ENCODE measurements around the gene SNX18.
"Not testable (repeated sequence)": the region's sequence is repeated elsewhere in the genome, so short reads cannot be mapped to it uniquely, and the experiment has no call there.

SNX18 gene, protein sequence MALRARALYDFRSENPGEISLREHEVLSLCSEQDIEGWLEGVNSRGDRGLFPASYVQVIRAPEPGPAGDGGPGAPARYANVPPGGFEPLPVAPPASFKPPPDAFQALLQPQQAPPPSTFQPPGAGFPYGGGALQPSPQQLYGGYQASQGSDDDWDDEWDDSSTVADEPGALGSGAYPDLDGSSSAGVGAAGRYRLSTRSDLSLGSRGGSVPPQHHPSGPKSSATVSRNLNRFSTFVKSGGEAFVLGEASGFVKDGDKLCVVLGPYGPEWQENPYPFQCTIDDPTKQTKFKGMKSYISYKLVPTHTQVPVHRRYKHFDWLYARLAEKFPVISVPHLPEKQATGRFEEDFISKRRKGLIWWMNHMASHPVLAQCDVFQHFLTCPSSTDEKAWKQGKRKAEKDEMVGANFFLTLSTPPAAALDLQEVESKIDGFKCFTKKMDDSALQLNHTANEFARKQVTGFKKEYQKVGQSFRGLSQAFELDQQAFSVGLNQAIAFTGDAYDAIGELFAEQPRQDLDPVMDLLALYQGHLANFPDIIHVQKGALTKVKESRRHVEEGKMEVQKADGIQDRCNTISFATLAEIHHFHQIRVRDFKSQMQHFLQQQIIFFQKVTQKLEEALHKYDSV

DNA sequence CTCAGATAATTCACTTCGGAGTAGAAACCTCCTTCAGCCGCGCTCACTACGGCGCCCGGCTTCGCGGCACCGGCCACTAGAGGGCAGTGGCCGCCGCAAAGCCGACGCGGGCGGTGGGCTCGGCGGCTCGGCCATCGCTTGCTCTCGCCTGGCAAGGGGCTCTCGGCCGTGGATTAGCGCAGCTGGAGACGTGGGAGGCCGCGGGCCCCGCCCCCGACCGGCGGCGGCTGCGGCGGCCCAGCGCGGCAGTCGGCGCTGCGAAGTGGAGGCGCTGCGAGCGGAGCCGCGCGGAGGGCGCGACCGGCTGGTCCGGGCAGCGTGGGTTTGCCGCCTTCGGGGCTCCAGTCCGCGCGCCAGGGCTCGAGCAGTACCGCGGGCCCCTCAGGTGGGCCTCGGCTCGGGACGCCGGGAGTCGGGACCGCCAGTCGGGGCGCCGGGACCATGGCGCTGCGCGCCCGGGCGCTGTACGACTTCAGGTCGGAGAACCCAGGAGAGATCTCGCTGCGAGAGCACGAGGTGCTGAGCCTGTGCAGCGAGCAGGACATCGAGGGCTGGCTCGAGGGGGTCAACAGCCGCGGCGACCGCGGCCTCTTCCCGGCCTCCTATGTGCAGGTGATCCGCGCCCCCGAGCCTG lies at the start of gene SNX18:
SNX18 (plus strand) TSS at position 248 of the 634 bp plus-strand sequence; CDS start at position 442, 194 bp downstream.
- DNase-seq (ENCODE audit: low spot score): peak; percentile 95

- DNase-seq (ENCODE audit: low spot score): no peak
Measured at GRCh38 chr5:54469622-54470021, 47.9 kb upstream of the SNX18 start.

DNA sequence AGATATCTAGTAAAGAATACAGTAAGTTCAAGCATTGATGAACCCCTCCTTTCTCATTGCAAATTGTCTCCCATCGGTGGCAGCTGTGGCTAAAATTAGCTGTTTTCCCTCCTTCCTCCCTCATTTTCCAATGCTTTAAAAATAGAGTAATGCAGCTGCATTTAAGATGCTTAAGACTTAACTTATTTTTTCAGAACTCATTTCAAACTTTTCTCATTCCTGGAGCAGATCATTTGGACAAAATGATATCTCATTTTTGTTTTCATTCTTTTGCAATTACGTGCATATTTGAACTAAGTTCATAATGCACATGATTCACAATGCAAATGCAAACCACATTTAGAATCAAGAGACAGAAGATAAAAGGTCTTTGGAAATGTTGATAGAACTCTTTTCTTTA lies 47.4 kb upstream of the SNX18 start:
- DNase-seq (ENCODE audit: low spot score): no peak

- no peak for DNase-seq (ENCODE audit: low spot score)
Measured at GRCh38 chr5:54470677-54471076, 46.9 kb upstream of the SNX18 start.

DNA sequence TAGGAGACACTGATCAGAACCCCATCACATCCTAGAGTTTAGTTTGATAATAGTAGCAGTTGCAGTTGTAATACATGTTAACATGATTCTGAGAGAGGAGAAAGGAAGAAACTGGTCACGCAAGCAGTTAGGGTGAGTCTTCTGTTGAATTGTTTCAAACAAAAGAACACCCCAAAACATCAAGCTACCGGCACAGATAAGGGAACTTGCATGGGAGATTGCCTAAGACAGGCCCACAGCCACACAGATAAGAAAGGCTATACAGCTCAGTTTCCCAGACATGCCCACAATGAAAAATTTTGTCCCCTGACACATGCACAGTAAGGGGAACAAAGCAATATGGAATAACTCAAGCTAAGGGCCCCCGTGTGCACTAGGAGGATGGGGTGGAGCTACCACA lies 46.2 kb upstream of the SNX18 start:
- DNase-seq (ENCODE audit: low spot score): no peak

GRCh38 chr5:54476682-54477081 lies 40.9 kb upstream of the SNX18 start:
- no peak for DNase-seq (ENCODE audit: low spot score)

GRCh38 chr5:54477941-54478478 lies 39.5 kb upstream of the SNX18 start:
- DNase-seq (ENCODE audit: low spot score): no peak

DNA sequence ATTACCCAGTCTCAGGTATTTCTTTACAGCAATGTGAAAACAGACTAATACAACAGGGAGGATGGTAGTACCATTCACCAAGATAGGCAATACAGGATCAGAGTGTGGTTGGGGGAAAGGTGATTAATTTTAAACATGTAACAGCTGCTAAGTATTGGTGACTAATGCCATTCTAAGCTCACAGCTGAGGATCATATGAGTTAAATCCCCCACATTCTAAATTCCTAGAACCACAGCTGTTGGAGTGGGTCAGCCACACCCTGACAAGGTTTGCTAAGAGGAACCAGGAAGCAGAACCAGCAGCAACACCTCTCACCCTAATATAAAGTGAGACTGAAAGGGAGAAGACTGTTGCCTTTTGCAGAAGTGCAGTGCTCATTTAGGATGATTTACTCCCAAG lies 37.3 kb upstream of the SNX18 start:
- DNase-seq (ENCODE audit: low spot score): no peak

GRCh38 chr5:54484219-54484894 lies 33.2 kb upstream of the SNX18 start:
- DNase-seq (ENCODE audit: low spot score): no peak

DNA sequence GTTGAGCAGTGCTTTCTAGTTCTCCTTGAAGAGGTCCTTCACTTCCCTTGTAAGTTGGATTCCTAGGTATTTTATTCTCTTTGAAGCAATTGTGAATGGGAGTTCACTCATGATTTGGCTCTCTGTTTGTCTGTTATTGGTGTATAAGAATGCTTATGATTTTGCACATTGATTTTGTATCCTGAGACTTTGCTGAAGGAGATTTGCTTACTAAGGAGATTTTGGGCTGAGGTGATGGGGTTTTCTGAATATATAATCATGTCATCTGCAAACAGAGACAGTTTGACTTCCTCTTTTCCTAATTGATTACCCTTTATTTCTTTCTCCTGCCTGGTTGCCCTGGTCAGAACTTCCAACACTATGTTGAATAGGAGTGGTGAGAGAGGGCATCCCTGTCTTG lies 31.9 kb upstream of the SNX18 start:
- not testable (repeated sequence) for DNase-seq (ENCODE audit: low spot score)

- DNase-seq (ENCODE audit: low spot score): not testable (repeated sequence)
Measured at GRCh38 chr5:54489648-54489979, 27.9 kb upstream of the SNX18 start.

DNA sequence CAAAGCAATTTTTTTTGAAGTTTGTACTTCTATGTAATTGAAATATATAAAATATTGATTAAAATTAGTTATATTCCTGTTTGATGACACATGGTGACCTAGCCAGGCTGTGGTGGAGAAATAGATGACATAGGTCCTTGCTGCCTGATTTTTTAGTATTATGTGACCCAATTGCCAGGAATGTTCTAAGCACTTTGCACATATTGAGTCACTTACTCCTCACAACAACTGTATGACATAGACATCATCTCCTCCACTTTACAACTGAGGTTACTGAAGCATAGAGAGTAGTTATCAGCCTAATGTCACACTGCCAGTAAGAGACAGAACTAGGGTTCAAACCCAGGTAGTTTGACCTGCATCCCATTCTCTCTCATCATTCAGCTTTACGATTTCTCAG lies 26.2 kb upstream of the SNX18 start:
- DNase-seq (ENCODE audit: low spot score): no peak

- no peak for DNase-seq (ENCODE audit: low spot score)
Measured at GRCh38 chr5:54492178-54492577, 25.4 kb upstream of the SNX18 start.

DNA sequence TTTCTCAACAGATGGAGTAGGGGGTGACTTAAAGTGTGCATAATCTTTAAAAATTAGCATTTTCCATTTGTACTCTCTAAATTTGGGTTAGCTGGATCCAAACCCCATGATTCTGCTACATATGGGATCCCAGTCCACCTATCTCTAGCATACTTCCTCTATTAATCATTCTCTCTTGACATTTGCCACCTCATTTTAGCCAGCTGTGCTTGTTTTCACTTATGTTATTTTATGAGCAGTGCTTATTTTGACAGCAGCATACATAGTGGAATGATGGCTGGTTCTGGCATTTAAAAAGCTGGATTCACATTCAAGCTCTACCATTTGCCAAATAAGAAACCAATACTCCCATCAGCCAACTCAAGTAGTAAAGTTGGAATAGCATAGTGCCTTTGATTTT lies 22.5 kb upstream of the SNX18 start:
- no peak for DNase-seq (ENCODE audit: low spot score)

DNA sequence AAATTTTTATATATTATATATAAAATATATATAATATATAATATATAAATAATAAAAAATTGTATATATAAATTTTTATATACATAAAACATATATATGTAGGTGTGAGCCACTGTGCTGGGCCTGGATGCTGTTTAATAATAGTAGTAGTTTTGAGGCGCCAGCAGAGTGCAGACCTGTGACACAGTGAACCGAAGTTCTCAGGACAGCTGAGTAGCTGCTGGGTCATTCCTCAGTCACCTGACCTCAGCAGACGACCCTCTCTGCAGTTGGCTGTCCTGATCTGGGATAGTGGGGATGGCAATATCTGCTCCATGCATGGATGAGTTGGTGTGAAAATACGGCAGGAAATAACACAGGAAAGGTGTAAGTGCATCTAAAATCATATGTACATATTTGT lies 3.3 kb upstream of the SNX18 start:
- DNase-seq (ENCODE audit: low spot score): no peak

DNA sequence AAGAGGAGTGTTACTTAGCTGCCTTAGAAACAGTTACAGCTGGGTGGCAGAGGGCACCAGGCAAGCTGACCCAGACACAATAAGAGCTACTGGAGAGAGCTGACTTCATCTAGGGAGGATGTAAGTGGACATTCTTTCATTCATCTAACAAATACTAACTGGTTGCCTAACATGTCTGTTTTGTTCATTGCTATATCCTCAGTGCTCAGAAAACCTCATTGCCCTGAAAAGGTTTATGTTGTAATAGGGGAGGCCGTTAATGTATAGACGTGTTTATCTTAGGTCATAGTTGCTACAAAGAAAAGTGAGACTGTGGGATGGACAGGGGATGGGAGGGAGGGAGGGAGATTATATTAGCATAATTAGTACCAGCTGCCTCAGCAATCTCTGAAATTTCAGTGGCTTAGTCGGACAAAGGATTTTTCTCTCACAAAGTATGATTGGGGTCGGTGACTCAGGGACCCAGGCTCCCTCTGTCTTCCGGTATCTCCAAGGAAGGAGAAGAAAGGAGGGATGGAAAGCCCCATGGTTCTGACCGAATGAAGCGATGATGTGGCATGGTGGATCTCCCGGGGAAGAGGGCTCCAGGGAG lies 2.6 kb upstream of the SNX18 start:
- DNase-seq (ENCODE audit: low spot score): no peak

GRCh38 chr5:54515634-54516033 lies 1.9 kb upstream of the SNX18 start:
- DNase-seq (ENCODE audit: low spot score): no peak

DNA sequence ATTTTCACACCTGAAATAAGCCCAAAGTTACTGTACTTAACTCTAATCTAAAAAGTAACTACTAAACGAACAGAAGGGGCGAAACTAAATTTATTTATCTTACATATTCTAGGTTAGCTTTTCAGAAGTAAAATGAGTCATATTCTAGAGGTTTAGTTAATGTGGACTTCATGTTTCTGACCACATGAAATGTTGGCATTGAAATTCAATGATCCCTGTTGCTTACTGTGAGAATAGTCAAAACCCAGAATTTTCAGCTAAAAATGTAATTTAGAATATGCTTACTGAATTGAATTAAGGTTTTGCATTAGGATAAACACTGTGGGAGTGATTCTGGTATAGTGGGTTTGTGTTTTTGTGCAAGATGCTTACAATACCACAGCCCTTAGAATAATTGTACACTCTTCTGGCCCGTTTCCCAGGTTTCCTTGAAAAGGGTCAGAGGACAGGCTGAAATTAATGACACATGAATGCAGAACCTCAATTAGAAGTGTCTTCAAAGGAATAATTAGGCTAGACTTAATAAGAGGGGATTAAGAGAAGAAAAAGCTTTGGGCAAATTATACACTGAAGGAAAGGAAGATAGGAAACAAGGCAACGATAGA lies 1.4 kb upstream of the SNX18 start:
- DNase-seq (ENCODE audit: low spot score): no peak

GRCh38 chr5:54517174-54517511 lies 416 bp upstream of the SNX18 start:
- no peak for DNase-seq (ENCODE audit: low spot score)

DNA sequence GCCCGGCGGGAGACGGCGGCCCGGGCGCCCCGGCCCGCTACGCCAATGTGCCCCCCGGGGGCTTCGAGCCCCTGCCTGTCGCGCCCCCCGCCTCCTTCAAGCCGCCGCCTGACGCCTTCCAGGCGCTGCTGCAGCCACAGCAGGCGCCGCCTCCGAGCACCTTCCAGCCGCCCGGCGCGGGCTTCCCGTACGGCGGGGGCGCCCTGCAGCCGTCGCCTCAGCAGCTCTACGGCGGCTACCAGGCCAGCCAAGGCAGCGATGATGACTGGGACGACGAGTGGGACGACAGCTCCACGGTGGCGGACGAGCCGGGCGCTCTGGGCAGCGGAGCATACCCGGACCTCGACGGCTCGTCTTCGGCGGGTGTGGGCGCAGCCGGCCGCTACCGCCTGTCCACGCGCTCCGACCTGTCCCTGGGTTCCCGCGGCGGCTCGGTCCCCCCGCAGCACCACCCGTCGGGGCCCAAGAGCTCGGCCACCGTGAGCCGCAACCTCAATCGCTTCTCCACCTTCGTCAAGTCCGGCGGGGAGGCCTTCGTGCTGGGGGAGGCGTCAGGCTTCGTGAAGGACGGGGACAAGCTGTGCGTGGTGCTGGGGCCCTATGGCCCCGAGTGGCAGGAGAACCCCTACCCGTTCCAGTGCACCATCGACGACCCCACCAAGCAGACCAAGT lies 723 bp downstream of the SNX18 start:
- peak; percentile 76 for DNase-seq (ENCODE audit: low spot score)

DNA sequence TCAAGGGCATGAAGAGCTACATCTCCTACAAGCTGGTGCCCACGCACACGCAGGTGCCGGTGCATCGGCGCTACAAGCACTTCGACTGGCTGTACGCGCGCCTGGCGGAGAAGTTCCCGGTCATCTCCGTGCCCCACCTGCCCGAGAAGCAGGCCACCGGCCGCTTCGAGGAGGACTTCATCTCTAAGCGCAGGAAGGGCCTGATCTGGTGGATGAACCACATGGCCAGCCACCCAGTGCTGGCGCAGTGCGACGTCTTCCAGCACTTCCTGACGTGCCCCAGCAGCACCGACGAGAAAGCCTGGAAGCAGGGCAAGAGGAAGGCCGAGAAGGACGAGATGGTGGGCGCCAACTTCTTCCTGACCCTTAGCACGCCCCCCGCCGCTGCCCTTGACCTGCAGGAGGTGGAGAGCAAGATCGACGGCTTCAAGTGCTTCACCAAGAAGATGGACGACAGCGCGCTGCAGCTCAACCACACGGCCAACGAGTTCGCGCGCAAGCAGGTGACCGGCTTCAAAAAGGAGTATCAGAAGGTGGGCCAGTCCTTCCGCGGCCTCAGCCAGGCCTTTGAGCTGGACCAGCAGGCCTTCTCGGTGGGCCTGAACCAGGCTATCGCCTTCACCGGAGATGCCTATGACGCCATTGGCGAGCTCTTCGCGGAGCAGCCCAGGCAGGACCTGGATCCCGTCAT lies 1.4 kb downstream of the SNX18 start:
- no peak for DNase-seq (ENCODE audit: low spot score)

Data from D341Med (cell line).